SK-N-SH (cell line): ENCODE measurements around the gene F8.

ENCODE experiments used
- CHD2 ChIP-seq: fragments of 150-350 bp; IDR thresholded peaks from 2 replicates; pipeline ENCODE4 v1.6.1; 2018; ENCODE audit warnings: low read length; ENCODE audit not compliant: partially characterized antibody
- EZH2phosphoT487 ChIP-seq: fragments of 200-600 bp; sonication (generic); IDR thresholded peaks from 2 replicates; pipeline ENCODE4 v1.6.1; 2017; ENCODE audit warnings: low read depth, mixed run types, mild to moderate bottlenecking, antibody characterized with exemption, moderate library complexity, borderline replicate concordance
- GATA2 ChIP-seq: sonication (generic); formaldehyde crosslinking; IDR thresholded peaks from 2 replicates; pipeline ENCODE4 v1.5.0; 2020; ENCODE audit warnings: mild to moderate bottlenecking, missing genetic modification reagents
- JUND ChIP-seq: IDR thresholded peaks from 2 replicates; pipeline ENCODE4 v1.4.0; 2012
- MAX ChIP-seq: IDR thresholded peaks from 2 replicates; pipeline ENCODE4 v1.4.0; 2012; ENCODE audit warnings: low read depth
- POLR2AphosphoS5 ChIP-seq: IDR thresholded peaks from 2 replicates; pipeline ENCODE4 v1.6.1; 2012; ENCODE audit warnings: low read depth, low read length
- RFX5 ChIP-seq: IDR thresholded peaks from 2 replicates; pipeline ENCODE4 v1.6.1; 2012; ENCODE audit warnings: mild to moderate bottlenecking, improper control_type of control experiment, low read length
- SMC3 ChIP-seq: IDR thresholded peaks from 2 replicates; pipeline ENCODE4 v1.6.1; 2012; ENCODE audit warnings: low read depth, low read length, improper control_type of control experiment
- TF ChIP-seq, protein P1 (sequence below): IDR thresholded peaks from 2 replicates; pipeline ENCODE4 v1.4.0; 2012; ENCODE audit warnings: low read depth, borderline replicate concordance
- TF ChIP-seq, protein P2 (sequence below): fragments of 200-600 bp; sonication (generic); IDR thresholded peaks from 2 replicates; pipeline ENCODE4 v1.6.1; 2017; ENCODE audit warnings: antibody characterized with exemption, mild to moderate bottlenecking, moderate library complexity

DNA sequence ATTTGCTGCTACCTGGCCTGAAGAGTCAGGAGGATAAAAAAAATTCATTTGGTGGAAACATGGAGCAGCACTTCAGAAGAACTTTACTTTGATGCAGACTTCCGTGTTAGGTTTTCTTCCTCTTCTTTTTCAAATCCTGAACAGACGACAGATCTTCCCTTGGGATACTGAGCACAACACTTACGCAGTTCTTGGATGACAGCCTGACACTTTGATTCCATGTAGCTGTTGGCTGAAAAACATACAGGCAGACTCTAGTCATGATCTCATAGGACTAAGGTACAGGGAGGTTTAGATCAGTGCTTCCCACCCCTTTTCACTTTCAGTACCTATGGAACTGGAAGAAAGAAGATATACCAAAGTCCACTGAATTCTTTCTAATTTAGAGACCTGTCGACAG is 39.2 kb upstream of the F8 start:
- TF ChIP-seq, protein P1, sequence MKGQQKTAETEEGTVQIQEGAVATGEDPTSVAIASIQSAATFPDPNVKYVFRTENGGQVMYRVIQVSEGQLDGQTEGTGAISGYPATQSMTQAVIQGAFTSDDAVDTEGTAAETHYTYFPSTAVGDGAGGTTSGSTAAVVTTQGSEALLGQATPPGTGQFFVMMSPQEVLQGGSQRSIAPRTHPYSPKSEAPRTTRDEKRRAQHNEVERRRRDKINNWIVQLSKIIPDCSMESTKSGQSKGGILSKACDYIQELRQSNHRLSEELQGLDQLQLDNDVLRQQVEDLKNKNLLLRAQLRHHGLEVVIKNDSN = no peak
- TF ChIP-seq RFX5 = no peak
- no peak for TF ChIP-seq EZH2phosphoT487
- TF ChIP-seq JUND = no peak
- TF ChIP-seq, protein P2, sequence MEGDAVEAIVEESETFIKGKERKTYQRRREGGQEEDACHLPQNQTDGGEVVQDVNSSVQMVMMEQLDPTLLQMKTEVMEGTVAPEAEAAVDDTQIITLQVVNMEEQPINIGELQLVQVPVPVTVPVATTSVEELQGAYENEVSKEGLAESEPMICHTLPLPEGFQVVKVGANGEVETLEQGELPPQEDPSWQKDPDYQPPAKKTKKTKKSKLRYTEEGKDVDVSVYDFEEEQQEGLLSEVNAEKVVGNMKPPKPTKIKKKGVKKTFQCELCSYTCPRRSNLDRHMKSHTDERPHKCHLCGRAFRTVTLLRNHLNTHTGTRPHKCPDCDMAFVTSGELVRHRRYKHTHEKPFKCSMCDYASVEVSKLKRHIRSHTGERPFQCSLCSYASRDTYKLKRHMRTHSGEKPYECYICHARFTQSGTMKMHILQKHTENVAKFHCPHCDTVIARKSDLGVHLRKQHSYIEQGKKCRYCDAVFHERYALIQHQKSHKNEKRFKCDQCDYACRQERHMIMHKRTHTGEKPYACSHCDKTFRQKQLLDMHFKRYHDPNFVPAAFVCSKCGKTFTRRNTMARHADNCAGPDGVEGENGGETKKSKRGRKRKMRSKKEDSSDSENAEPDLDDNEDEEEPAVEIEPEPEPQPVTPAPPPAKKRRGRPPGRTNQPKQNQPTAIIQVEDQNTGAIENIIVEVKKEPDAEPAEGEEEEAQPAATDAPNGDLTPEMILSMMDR = no peak
- no peak for TF ChIP-seq POLR2AphosphoS5
- no peak for TF ChIP-seq MAX
- TF ChIP-seq CHD2 = no peak
- no peak for TF ChIP-seq SMC3
- no peak for TF ChIP-seq GATA2
